Measurements from ENCODE around the gene HBG1. TPM values are rescaled to one million over a fixed set of nuclear protein-coding genes. Genes with fewer than 3 reads are reported as not detected.

HBG1 gene
- total and polyA plus RNA-seq, 2 experiments from 2014 or later = not detected

DNA sequence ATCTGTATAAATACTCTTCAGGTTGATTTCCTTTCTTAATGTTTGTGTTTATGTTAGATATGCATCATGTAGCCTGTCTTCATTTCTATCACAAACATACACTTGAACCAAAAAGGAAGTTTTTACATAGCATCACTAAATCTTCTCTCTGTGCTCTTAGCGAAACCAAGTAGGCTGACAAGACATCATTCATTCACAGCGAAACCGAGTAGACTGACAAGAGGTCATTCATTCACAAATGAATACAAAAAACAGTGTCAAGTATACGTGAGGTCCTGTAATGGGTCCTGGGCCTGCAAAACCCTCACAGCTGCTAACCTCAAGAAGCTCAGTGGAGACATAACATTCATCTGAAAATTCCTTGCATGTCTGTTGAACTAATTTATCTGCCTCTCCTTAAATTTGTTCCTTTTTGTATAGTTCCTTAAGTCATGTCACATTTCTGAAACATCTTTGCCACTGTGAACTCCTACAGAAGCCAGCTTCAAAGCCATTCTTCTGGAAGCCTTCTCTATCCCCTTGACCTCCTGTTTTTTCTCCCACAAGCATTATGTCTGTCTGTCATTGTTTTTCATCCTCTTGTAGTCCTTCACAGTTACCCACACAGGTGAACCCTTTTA lies 29.9 kb upstream of the HBG1 start:
- H4K20me1 ChIP-seq (replicated peaks; ENCODE audit: insufficient read depth) = no peaks in the 10 kb centered on the region
- H3K27me3 ChIP-seq (ENCODE audit: insufficient read depth) = no peaks in the 10 kb centered on the region
- H3K27ac ChIP-seq (ENCODE audit: low read depth) = no peak overlapping the region
- Mint-ChIP-seq H3K4me1 (peaks cover 5% of the 10 kb centered on the region), H3K4me3 (no peak overlapping the region), H3K27me3 (ENCODE audit: insufficient read depth, low read depth, poor library complexity) (peaks cover 1% of the 10 kb centered on the region), H3K36me3 (ENCODE audit: low read depth) (no peaks in the 10 kb centered on the region), H3K9me3 (no peaks in the 10 kb centered on the region), H3K27ac (no peak overlapping the region)
- H3F3A ChIP-seq (replicated peaks; ENCODE audit: low read depth) = no peaks in the 10 kb centered on the region
- no peak for DNase-seq (ENCODE audit: low spot score)
- TF ChIP-seq EZH2 (IDR thresholded peaks at IDR 0.05; ENCODE audit: low read depth, unreplicated experiment) (no peak), NANOG (IDR thresholded peaks at IDR 0.05; ENCODE audit: borderline replicate concordance) (no peak), POLR2AphosphoS5 (IDR thresholded peaks at IDR 0.05; ENCODE audit: low read depth) (no peak), CREB1 (CRISPR knock-in tag; IDR thresholded peaks at IDR 0.05; ENCODE audit: low read depth) (no peak), JUNB (IDR thresholded peaks at IDR 0.05; ENCODE audit: unreplicated experiment) (no peak), EZH2phosphoT487 (IDR thresholded peaks at IDR 0.05; ENCODE audit: unreplicated experiment) (no peak), ZNF331 (CRISPR knock-in tag; IDR thresholded peaks at IDR 0.05; ENCODE audit: low read depth) (no peak), ZNF114 (CRISPR knock-in tag; IDR thresholded peaks at IDR 0.05) (no peak), STAT1 (IDR thresholded peaks at IDR 0.05; ENCODE audit: unreplicated experiment) (no peak)
- TF ChIP-seq, protein P1, sequence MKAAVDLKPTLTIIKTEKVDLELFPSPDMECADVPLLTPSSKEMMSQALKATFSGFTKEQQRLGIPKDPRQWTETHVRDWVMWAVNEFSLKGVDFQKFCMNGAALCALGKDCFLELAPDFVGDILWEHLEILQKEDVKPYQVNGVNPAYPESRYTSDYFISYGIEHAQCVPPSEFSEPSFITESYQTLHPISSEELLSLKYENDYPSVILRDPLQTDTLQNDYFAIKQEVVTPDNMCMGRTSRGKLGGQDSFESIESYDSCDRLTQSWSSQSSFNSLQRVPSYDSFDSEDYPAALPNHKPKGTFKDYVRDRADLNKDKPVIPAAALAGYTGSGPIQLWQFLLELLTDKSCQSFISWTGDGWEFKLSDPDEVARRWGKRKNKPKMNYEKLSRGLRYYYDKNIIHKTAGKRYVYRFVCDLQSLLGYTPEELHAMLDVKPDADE (IDR thresholded peaks at IDR 0.05) = no peak
- TF ChIP-seq, protein P2, sequence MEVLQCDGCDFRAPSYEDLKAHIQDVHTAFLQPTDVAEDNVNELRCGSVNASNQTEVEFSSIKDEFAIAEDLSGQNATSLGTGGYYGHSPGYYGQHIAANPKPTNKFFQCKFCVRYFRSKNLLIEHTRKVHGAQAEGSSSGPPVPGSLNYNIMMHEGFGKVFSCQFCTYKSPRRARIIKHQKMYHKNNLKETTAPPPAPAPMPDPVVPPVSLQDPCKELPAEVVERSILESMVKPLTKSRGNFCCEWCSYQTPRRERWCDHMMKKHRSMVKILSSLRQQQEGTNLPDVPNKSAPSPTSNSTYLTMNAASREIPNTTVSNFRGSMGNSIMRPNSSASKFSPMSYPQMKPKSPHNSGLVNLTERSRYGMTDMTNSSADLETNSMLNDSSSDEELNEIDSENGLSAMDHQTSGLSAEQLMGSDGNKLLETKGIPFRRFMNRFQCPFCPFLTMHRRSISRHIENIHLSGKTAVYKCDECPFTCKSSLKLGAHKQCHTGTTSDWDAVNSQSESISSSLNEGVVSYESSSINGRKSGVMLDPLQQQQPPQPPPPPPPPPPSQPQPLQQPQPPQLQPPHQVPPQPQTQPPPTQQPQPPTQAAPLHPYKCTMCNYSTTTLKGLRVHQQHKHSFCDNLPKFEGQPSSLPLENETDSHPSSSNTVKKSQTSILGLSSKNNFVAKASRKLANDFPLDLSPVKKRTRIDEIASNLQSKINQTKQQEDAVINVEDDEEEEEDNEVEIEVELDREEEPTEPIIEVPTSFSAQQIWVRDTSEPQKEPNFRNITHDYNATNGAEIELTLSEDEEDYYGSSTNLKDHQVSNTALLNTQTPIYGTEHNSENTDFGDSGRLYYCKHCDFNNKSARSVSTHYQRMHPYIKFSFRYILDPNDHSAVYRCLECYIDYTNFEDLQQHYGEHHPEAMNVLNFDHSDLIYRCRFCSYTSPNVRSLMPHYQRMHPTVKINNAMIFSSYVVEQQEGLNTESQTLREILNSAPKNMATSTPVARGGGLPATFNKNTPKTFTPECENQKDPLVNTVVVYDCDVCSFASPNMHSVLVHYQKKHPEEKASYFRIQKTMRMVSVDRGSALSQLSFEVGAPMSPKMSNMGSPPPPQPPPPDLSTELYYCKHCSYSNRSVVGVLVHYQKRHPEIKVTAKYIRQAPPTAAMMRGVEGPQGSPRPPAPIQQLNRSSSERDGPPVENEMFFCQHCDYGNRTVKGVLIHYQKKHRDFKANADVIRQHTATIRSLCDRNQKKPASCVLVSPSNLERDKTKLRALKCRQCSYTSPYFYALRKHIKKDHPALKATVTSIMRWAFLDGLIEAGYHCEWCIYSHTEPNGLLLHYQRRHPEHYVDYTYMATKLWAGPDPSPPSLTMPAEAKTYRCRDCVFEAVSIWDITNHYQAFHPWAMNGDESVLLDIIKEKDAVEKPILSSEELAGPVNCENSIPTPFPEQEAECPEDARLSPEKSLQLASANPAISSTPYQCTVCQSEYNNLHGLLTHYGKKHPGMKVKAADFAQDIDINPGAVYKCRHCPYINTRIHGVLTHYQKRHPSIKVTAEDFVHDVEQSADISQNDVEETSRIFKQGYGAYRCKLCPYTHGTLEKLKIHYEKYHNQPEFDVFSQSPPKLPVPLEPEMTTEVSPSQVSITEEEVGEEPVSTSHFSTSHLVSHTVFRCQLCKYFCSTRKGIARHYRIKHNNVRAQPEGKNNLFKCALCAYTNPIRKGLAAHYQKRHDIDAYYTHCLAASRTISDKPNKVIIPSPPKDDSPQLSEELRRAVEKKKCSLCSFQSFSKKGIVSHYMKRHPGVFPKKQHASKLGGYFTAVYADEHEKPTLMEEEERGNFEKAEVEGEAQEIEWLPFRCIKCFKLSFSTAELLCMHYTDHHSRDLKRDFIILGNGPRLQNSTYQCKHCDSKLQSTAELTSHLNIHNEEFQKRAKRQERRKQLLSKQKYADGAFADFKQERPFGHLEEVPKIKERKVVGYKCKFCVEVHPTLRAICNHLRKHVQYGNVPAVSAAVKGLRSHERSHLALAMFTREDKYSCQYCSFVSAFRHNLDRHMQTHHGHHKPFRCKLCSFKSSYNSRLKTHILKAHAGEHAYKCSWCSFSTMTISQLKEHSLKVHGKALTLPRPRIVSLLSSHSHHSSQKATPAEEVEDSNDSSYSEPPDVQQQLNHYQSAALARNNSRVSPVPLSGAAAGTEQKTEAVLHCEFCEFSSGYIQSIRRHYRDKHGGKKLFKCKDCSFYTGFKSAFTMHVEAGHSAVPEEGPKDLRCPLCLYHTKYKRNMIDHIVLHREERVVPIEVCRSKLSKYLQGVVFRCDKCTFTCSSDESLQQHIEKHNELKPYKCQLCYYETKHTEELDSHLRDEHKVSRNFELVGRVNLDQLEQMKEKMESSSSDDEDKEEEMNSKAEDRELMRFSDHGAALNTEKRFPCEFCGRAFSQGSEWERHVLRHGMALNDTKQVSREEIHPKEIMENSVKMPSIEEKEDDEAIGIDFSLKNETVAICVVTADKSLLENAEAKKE (CRISPR knock-in tag; IDR thresholded peaks at IDR 0.05) = no peak
- TF ChIP-seq, protein P3, sequence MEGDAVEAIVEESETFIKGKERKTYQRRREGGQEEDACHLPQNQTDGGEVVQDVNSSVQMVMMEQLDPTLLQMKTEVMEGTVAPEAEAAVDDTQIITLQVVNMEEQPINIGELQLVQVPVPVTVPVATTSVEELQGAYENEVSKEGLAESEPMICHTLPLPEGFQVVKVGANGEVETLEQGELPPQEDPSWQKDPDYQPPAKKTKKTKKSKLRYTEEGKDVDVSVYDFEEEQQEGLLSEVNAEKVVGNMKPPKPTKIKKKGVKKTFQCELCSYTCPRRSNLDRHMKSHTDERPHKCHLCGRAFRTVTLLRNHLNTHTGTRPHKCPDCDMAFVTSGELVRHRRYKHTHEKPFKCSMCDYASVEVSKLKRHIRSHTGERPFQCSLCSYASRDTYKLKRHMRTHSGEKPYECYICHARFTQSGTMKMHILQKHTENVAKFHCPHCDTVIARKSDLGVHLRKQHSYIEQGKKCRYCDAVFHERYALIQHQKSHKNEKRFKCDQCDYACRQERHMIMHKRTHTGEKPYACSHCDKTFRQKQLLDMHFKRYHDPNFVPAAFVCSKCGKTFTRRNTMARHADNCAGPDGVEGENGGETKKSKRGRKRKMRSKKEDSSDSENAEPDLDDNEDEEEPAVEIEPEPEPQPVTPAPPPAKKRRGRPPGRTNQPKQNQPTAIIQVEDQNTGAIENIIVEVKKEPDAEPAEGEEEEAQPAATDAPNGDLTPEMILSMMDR (conservative IDR thresholded peaks at IDR 0.05; ENCODE audit: low read depth in 2 of 2) = no peak
- TF ChIP-seq, protein P4, sequence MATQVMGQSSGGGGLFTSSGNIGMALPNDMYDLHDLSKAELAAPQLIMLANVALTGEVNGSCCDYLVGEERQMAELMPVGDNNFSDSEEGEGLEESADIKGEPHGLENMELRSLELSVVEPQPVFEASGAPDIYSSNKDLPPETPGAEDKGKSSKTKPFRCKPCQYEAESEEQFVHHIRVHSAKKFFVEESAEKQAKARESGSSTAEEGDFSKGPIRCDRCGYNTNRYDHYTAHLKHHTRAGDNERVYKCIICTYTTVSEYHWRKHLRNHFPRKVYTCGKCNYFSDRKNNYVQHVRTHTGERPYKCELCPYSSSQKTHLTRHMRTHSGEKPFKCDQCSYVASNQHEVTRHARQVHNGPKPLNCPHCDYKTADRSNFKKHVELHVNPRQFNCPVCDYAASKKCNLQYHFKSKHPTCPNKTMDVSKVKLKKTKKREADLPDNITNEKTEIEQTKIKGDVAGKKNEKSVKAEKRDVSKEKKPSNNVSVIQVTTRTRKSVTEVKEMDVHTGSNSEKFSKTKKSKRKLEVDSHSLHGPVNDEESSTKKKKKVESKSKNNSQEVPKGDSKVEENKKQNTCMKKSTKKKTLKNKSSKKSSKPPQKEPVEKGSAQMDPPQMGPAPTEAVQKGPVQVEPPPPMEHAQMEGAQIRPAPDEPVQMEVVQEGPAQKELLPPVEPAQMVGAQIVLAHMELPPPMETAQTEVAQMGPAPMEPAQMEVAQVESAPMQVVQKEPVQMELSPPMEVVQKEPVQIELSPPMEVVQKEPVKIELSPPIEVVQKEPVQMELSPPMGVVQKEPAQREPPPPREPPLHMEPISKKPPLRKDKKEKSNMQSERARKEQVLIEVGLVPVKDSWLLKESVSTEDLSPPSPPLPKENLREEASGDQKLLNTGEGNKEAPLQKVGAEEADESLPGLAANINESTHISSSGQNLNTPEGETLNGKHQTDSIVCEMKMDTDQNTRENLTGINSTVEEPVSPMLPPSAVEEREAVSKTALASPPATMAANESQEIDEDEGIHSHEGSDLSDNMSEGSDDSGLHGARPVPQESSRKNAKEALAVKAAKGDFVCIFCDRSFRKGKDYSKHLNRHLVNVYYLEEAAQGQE (IDR thresholded peaks at IDR 0.05; ENCODE audit: unreplicated experiment) = no peak
- H3K9me2 ChIP-seq (ENCODE audit: insufficient read depth) = 0 out of 2 replicates have a peak, but pooled peaks cover 5% of the 10 kb centered on the region
- no peak overlapping the region for H3K4me3 ChIP-seq
- H3K4me1 ChIP-seq (ENCODE audit: insufficient read depth) = no peaks in the 10 kb centered on the region
- no peaks in the 10 kb centered on the region for H3K79me2 ChIP-seq (replicated peaks; ENCODE audit: insufficient read depth)
- ATAC-seq = no peak
- H2AFZ ChIP-seq = no peak overlapping the region
- H3K4me2 ChIP-seq = no peak overlapping the region
- H3K36me3 ChIP-seq (ENCODE audit: insufficient read depth) = no peaks in the 10 kb centered on the region

Measured in GM23338 (cell line).